Stomach (tissue), 4 donors: ENCODE data around the gene SWI5.

Source experiments
- EP300 ChIP-seq: sonication (generic); formaldehyde crosslinking; IDR thresholded peaks from one replicate; pipeline ENCODE4 v1.6.1; 2017; ENCODE audit warnings: antibody characterized with exemption
- POLR2A ChIP-seq, 4 donors: fragments of 450-650 bp; IDR thresholded peaks; one replicate each; pipeline ENCODE4 v1.6.1; 2016; ENCODE audit warnings: antibody characterized with exemption in 4 of 4, control low read depth in 2 of 4, mild to moderate bottlenecking in 1 of 4, moderate library complexity in 1 of 4
- TF ChIP-seq, protein P1 (sequence below), 7 experiments: fragments of 450-650 bp in 4 of 7; fragments of 200-600 bp in 3 of 7; sonication (generic) in 3 of 7; IDR thresholded peaks; one replicate each; pipeline ENCODE4 v1.5.1; 2016 to 2019; ENCODE audit warnings: antibody characterized with exemption in 7 of 7, control low read depth in 2 of 7, mild to moderate bottlenecking in 1 of 7

DNA sequence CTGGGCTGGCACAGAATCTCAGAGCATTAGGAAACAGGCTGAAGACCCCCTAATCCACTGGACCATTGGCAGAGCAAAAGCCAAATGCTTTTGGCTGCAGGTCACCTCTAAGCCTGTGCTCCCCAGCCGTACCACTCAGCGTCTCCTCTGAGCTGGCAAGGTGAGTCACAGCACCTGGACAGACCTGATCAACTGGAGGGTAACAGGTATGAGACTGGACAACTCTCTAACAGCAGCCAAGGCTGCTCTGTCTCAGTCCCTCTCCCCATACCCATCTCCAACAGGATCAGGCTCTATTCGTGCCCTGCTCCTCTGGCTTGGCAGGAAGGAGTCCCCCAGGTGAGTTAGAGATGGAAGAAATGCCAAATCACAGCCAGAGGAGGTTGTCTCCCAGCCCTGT is 5.0 kb upstream of the SWI5 start:
- TF ChIP-seq POLR2A (IDR thresholded peaks at IDR 0.05) (no peak), EP300 (no peak)
- TF ChIP-seq, protein P1, sequence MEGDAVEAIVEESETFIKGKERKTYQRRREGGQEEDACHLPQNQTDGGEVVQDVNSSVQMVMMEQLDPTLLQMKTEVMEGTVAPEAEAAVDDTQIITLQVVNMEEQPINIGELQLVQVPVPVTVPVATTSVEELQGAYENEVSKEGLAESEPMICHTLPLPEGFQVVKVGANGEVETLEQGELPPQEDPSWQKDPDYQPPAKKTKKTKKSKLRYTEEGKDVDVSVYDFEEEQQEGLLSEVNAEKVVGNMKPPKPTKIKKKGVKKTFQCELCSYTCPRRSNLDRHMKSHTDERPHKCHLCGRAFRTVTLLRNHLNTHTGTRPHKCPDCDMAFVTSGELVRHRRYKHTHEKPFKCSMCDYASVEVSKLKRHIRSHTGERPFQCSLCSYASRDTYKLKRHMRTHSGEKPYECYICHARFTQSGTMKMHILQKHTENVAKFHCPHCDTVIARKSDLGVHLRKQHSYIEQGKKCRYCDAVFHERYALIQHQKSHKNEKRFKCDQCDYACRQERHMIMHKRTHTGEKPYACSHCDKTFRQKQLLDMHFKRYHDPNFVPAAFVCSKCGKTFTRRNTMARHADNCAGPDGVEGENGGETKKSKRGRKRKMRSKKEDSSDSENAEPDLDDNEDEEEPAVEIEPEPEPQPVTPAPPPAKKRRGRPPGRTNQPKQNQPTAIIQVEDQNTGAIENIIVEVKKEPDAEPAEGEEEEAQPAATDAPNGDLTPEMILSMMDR (IDR thresholded peaks at IDR 0.05) = no peak
